ENCODE measurements around the gene EBF3. TPM values are rescaled to one million over a fixed set of nuclear protein-coding genes. Genes with fewer than 3 reads are reported as not detected.

The EBF3 gene
- total RNA-seq, 1 experiment from 2014 or later: 0.22 TPM

DNA sequence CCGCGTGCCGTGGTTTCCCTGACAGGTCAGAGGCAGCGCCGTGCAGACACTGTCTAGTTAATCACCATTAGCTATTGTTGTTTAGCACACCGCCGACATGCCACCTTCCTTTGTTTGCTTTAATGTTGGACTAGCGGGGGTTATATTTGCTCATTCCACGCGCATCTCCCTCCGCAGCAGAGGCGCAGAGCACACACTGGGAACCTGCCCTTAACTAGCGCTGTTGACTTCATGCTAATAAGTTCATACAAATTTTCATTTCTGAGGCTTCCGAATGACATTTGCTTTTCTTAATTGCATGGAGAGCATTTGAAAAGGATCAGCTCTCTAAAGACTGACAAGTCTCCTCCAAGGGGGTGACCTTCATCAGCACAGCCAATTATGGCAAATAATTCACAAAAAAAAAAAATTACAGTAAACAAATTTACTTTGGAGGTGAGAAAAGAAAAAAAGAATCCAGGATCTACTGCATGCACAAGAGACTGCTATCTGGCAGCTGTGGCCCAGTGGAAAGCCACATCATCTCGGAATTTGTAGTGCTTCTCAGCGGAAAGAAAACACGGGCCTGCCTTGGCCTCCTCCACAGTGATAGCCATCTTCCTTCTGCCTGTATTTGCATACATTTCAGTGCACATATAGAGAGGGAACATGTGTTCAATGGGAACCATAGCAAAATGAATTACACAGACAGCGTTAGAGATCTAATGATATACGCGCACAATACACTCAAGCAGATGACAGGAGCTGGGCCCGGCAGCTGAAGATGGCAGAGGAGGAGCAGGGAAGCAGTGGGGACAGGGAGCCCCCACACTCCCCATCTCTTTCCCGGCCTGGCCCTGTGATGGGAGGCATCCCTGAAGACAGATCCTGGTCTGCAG, 94.2 kb downstream of the EBF3 start:
- Mint-ChIP-seq H3K4me3 (no peak overlapping the region; a peak in 1 of 5 replicates), H3K4me1 (peaks cover 45 to 50% of the 10 kb centered on the region in 2 experiments), H3K9me3 (no peaks in the 10 kb centered on the region), H3K27me3 (ENCODE audit: low read depth) (peaks cover 2% of the 10 kb centered on the region), H3K27ac (no peak overlapping the region), H3K36me3 (ENCODE audit: insufficient read depth in 1 of 3, low read depth in 3 of 3) (no peaks in the 10 kb centered on the region)
- Histone ChIP-seq H3K4me2 (ENCODE audit: insufficient read depth, insufficient read length, low read length) (no peak overlapping the region), H3K14ac (ENCODE audit: insufficient read depth, low read length) (no peak overlapping the region), H2AFZ (ENCODE audit: low read length) (no peak overlapping the region), H3K27ac (ENCODE audit: insufficient read length, low read depth, low read length) (no peak overlapping the region), H3T11ph (ENCODE audit: low read length) (no peak overlapping the region), H2BK12ac (ENCODE audit: insufficient read length, low read depth, low read length) (no peak overlapping the region), H2BK120ac (ENCODE audit: low read depth, low read length, poor library complexity, severe bottlenecking) (no peak overlapping the region), H4K20me1 (ENCODE audit: control insufficient read depth, insufficient read depth, insufficient read length) (no peaks in the 10 kb centered on the region), H3K56ac (ENCODE audit: insufficient read length, low read depth, low read length) (no peak overlapping the region), H3K23me2 (ENCODE audit: insufficient read length, low read depth, low read length, poor library complexity, severe bottlenecking) (no peaks in the 10 kb centered on the region), H3K4ac (ENCODE audit: low read depth, low read length) (no peak overlapping the region), H3K27me3 (ENCODE audit: insufficient read depth, low read length) (no peaks in the 10 kb centered on the region), H3K18ac (ENCODE audit: insufficient read length, low read depth, low read length) (no peak overlapping the region), H2BK15ac (ENCODE audit: low read depth, low read length) (no peak overlapping the region), H3K79me2 (ENCODE audit: insufficient read depth, low read length) (no peaks in the 10 kb centered on the region), H3K4me1 (ENCODE audit: insufficient read depth, low read length) (no peaks in the 10 kb centered on the region), H4K8ac (replicated peaks; ENCODE audit: insufficient read length, low read depth, low read length) (no peak overlapping the region), H2AK5ac (ENCODE audit: insufficient read length, low read length) (no peak overlapping the region), H3K9me3 (ENCODE audit: control insufficient read depth, low read depth, low read length) (no peaks in the 10 kb centered on the region), H4K91ac (ENCODE audit: insufficient read length, low read depth, low read length) (no peak overlapping the region), H3K79me1 (ENCODE audit: insufficient read depth, low read depth, low read length, poor library complexity, severe bottlenecking) (no peaks in the 10 kb centered on the region), H2BK20ac (ENCODE audit: low read depth, low read length, poor library complexity, severe bottlenecking) (no peak overlapping the region), H3K9ac (ENCODE audit: extremely low read depth, insufficient read length, low read length) (no peak overlapping the region), H3K23ac (ENCODE audit: insufficient read length, low read depth, low read length) (no peak overlapping the region), H2BK5ac (ENCODE audit: insufficient read length, low read length) (no peak overlapping the region), H4K5ac (ENCODE audit: insufficient read length, low read depth, low read length) (no peak overlapping the region)
- no peak for DNase-seq
- TF ChIP-seq, protein P1, sequence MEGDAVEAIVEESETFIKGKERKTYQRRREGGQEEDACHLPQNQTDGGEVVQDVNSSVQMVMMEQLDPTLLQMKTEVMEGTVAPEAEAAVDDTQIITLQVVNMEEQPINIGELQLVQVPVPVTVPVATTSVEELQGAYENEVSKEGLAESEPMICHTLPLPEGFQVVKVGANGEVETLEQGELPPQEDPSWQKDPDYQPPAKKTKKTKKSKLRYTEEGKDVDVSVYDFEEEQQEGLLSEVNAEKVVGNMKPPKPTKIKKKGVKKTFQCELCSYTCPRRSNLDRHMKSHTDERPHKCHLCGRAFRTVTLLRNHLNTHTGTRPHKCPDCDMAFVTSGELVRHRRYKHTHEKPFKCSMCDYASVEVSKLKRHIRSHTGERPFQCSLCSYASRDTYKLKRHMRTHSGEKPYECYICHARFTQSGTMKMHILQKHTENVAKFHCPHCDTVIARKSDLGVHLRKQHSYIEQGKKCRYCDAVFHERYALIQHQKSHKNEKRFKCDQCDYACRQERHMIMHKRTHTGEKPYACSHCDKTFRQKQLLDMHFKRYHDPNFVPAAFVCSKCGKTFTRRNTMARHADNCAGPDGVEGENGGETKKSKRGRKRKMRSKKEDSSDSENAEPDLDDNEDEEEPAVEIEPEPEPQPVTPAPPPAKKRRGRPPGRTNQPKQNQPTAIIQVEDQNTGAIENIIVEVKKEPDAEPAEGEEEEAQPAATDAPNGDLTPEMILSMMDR (conservative IDR thresholded peaks at IDR 0.05): no peak
- WGBS (ENCODE audit: extremely low coverage, insufficient read length, low lambda C conversion rate): no CpG with 5 or more reads among the region's 22 CpGs
